K562 treated with DMSO at 1 percent for 48 hours (cell line): ENCODE data around the gene LHFPL3. TPM values are rescaled to one million over a fixed set of nuclear protein-coding genes. Genes with fewer than 3 reads are reported as not detected.

ENCODE experiments used
- total RNA-seq: library from RNA; unstranded; fragments of 300-600 nt; gene quantifications from 2 replicates; pipeline ENCODE4 v1.2.3, GENCODE V29; 2022; ENCODE audit warnings: low replicate concordance; ENCODE audit errors: extremely low read depth

LHFPL3 gene
- not detected in 2 replicates for total RNA-seq

GRCh38 chr7:104328296-104328969, at the start of gene LHFPL3:
LHFPL3 (plus strand) TSS chr7:104328603.

Other genes starting within 250 kb of the LHFPL3 start
- gene ORC5, start 120.6 kb upstream of the LHFPL3 start, total RNA-seq: not detected in 2 replicates